HG02798 (cell line): ENCODE data around the gene WIZ.
"Not testable (repeated sequence)": the region's sequence is repeated elsewhere in the genome, so short reads cannot be mapped to it uniquely, and the experiment has no call there.

ENCODE experiments used
- ATAC-seq: cut with Tn5 transposase; IDR thresholded peaks from one replicate; pipeline ENCODE4 v1.9.1; 2021; ENCODE audit warnings: mild to moderate bottlenecking; ENCODE audit not compliant: unreplicated experiment, poor library complexity

WIZ gene

DNA sequence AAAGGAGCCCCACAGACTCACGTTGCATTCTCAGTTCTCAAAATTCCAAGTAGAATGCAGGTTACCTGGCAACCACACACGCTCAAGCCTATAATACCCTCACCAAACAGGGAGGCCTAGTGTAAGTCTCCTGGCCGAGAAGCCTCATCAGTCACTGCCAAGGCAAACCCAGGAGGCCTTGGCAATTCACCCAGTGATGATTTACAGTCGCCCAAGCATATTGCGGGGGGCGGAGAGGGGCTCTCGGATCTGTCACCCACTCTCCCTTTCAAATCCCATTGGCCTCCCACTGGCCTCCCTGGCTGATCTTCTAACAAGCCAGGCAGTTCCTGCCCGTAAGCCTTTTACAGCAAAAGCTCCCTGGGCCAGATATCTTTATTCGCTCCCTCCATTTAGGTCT lies 32.1 kb downstream of the WIZ start:
- ATAC-seq = no peak

DNA sequence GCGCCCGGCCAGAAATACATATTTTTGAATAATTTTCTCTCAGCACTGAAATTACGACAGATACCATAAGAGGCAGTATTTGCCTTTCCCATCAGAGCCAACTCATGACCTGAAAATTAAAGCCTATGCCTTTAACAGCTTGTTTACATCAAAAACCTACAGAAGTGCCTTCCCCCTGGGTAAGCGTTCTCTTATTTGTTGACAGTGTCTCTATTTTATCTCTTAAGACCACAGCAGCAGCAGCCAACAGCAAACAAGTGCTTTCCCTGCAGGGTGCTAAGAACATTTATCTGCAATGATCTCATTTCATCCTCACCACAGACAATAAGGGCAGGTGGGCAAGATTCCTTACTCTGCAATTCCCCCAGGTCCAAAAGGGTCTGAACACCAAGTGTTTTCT lies 36.9 kb downstream of the WIZ start:
- no peak for ATAC-seq

DNA sequence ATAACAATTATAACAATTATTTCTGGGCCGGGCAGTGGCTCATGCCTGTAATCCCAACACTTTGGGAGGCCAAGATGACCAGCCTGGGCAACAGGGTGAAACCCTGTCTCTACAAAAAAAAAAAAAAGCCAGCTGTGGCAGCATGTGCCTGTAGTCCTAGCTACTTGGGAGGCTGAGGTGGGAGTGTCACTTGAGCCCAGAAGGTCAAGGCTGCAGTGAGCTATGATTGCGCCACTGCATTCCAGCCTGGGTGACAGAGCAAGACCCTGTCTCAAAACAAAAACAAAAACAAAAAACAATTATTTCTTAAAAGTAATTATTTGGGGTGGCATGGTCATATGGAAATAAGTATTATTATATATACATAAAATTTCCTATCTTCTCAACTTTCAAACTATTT lies 38.4 kb downstream of the WIZ start:
- ATAC-seq = not testable (repeated sequence)

DNA sequence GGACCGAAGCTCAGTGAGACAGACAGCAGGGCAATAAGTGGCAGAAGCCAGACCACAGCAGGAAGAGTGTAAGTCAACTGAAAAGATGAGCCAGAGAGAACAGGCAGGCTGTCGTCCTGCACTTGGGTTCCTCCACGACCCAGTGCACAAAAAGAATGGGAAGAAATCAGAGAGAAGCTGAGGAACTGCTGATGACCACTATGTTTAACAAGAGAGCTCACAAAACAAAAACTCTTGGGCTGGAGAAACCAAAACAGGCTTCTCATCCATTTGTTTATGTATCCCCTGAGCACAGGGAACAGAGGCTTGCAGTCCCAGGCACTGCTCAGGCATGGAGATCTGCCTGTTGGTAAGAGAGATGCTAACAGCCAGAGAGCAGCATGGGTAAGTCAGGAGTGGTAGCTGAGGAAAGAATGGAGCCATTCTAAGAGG lies 45.0 kb downstream of the WIZ start:
- no peak for ATAC-seq

DNA sequence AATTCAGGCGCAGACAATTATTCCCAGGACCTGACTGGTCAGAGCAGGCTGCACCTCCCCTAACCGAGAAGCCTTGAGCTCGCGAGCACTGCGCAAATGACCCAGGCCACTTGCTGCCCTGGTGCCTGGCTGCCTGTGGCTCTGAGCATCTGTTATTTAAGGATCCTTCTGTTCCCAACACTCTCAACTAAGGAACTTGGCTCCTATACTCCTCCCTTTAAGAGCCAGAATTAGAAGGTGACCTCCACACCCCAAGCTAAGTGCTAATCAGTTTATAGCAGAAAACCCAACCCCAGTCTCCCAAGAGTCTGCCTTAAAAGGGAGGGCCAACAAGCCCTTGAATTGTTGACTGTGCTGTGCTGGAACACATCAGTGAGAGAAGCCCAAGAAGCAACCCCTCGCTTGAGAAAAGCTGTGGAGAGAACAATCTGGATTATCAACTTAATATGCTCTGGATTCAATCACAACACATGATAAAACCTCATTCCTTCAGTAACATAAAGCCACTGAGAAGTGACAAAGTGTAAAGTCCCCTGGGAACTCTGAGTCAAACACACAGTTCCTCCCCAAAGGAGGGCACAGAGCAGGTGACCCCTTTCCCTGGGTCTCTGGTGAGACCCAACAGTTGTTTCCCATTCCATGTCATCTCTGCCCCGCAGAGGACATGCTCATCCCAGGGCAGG lies 45.5 kb downstream of the WIZ start:
- ATAC-seq = no peak

DNA sequence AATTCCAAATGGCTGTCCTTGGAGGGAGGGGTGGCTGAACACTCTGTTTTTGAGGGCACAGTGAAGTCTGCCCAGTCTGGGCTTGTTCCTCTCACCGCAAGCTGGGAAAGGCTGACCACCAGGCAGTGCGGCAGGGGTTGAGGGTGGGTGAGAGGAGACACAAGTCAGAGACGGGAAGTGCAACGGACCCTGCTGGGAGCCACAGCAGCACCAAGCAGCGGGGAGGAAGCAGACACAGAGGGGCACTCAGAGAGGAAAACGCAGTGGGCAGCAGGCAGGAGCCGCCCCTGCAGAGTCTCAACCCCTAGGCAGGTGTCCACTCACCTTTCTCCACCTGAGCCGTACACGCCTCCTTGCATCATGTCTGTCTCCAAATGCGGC lies 46.6 kb downstream of the WIZ start:
- no peak for ATAC-seq

DNA sequence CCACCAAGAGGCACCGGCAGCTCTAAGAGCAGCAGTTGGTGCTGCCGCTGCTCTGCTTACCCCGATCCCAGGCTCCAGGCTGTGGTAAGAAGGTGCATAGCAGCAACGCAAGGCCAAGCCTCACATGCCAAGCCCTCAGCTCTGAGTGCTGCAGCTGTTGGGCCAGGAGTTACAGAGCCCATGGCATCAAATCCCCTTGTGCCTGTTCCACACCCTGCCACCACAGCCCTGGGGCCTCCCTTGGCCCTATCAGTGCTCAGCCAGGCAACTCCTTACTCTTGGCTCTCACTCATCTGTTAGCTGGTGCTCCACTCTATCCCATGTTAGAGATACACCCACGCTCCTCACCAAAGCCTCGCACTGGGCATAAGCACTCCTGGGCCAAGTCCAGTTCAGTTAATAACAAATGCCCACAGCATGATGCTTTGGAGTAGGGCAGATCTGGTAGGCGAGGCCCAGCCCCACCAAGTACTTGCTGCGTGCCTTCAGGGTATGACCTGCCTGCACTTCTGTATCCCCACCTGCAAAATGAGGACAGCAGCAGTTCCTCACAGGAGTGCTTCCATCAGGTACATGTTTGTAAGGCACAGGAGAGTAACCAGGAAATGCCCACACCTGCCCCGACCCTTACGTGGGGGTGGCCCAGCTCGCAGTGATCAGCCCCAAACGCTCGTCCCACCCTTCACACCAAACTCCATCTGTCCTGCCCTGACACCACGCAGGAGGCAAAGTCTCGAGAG lies 47.2 kb downstream of the WIZ start:
- ATAC-seq = no peak

DNA sequence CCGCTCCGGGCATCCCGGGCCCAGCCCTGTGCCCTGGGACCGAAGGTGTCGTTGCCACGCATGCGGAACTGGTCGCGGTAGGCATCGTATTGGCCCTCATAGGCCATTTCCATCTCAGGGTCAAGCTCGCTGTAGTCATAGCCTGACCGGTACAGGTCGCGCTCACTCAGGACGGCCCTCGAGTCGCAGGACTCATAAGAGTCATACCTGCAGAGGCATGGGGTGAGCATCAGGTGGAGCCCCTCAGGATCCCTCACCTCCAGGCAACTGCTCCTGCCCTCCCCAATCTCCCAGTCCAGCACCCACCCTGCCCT lies 48.4 kb downstream of the WIZ start:
- no peak for ATAC-seq

DNA sequence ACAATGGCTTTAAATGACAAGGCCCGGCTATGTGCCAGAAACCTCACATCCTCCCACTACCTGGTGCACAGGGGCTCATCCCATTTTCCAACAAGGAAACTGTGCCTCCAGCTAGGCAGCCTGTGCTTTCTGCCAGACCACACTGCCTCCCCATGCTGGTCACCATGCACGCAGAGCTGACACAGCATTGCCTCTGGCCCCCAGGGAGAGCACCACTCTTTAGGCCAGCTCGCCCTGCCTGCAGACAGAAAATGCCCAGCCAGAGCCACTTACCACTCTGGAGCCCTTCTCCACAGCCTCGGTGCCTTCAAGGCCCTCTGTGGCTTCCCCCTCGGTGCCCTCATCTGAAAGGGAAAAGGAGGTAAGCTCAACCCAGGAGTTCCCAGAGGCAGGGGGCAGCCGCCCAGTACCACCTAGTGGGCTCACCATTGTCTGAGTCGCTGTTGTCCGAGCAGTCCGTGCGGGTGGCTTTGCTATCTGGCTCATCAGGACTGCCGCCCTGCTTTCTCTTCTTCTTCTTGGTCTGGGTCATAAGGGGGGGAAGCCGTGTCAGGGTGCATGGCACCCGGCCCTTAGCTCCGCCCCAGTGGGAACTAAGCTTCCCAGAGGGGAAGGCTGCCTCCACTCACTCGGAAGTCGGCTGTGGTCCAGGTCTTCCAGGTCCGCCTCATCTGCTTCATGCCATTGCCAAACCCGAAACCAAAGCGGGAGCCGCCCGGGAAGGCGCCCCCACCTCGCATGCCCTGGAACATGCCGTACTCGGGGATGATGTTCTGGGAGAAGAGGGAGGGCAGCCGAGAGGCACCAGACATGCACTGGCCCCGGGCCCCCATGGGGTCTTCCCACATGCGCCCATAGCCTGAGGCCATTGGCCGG lies 49.0 kb downstream of the WIZ start:
- no peak for ATAC-seq

DNA sequence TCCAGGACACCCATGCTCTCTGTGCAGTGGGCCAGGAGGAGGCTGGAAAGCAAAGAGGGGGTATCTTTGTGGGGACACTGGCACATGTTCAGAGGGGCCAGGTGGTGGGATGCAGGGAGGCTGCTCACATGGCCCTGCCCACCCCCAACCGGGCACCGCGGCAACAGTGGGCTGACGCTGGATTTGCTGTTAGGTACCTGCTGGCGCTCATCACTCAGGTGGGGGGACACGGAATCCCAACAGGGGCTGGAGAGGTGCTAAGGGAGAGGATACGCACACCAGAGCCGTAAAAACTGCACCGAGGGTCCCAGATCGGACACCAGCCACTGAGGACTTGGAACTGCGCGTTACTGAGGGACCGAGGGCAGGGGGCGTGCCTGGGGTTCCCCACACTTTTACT lies 50.1 kb downstream of the WIZ start:
- ATAC-seq = no peak

DNA sequence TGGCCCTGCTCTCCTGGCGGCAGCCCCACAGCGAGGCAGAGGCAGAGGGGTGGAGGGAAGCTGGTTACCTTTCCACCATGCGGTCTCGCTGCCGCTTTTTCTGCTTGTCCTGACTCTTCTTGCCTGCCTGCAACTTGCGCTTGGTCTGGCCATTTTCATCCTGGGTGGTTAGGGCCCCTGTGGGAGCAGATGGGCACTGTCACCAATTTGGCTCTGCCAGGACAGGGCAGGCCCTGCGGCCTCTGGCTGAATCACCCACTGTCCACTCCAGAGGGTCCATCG lies 50.6 kb downstream of the WIZ start:
- ATAC-seq = no peak

DNA sequence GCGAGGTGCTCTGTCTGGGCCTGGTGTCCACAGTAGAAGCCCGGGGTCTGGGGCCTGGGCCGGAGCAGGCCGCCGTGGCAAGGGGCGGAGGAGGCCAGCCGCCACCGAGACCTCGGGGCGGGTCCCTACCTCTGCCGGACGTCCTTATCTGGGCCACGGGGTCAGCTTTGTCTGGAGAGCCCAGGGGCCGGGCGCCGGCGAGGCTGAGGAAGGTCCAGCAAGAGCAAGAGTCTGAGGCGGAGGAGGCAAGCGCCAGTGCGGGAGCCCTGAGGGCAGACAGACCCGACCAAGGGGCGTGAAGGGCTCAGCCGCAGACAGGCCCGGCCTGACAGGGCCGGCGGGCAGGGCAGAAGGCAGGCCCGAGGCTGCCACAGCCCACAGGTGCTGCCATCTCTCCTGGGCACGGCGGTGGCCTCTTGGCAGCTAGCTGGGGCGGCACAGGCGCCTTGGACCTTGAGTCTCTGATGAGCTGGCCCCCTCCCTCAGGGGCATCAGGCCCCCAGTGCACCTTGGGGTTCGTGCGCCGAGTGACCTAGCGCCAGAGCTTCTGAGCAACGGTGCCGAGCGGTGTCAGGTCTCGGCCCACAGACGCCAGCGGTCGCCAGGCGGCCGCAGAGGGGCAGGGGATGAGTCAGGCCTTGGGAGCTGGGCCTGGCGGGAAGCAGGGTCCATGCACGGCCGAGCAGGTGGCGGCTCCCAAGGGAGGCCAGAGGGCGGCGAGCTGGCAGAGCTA lies 51.1 kb downstream of the WIZ start:
- ATAC-seq = no peak

DNA sequence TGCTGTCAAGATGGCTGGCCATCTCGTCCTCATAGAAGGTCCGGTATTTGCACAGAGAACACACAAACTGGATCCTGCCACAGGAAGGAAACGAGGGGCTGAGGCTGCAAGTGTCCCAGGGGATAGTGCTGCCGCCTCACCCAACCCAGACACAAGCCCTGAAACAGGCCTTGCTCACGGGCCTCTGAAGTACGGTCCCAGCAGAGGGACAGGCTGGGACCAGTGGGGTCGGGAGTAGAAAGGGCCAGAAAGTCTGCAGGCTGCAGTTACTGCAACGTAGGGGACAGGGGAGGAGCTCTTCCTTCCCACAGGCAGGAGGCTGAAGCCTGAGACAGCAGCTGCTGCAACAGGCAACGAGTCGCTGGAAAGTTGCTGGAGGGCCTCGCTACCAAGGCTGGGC lies 52.0 kb downstream of the WIZ start:
- no peak for ATAC-seq

DNA sequence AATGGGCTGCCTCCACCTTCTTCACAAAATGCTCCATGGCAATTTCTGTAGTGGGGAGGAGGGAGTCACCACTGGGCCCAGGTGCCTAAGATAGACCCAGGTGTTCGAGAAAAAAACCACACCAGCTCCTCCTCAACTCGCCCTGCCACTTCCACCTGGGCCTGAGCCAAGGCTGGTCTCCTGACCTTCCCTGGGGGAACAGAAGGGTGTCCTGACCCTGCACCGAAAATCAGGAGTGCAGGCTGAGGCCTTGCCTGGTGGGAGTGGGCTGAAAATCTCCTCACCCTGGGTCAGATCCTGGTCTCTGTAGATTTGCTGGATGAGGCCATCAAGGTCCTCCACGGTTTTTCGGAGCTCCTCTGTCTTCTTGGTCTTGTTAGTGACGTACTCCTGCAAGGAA lies 52.5 kb downstream of the WIZ start:
- ATAC-seq = no peak

DNA sequence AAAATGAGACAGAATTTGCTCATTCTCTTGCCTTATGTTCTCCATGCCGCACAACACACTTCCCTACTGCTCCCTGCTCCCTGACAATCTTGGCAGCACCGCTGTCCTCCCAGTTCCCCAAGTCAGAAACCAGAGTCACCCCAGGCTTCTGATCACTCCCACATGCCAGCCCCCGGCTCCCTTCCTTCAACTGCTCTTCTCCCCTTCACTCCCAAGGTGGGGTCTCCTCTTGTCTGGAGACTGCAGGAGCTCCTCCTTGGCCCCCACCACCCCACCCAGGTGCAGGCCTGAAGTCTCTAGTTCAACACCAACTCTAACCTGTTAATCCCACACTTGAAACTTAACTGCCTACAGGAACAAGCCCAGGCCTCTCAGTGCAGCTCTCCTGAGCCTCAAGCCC lies 53.3 kb downstream of the WIZ start:
- ATAC-seq = no peak

DNA sequence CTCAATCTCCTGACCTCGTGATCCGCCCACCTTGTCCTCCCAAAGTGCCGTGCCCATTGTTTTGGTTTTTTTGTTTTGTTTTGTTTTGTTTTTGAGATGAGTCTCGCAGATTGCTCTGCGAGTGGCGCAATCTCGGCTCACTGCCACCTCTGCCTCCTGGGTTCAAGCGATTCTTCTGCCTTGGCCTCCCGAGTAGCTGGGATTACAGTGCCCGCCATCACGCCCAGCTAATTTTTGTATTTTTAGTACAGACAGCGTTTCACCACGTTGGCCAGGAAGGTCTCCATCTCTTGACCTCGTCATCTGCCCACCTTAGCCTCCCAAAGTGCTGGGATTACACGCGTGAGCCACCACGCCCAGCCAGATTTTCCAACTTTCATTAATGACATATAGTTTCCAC lies 54.5 kb downstream of the WIZ start:
- not testable (repeated sequence) for ATAC-seq

DNA sequence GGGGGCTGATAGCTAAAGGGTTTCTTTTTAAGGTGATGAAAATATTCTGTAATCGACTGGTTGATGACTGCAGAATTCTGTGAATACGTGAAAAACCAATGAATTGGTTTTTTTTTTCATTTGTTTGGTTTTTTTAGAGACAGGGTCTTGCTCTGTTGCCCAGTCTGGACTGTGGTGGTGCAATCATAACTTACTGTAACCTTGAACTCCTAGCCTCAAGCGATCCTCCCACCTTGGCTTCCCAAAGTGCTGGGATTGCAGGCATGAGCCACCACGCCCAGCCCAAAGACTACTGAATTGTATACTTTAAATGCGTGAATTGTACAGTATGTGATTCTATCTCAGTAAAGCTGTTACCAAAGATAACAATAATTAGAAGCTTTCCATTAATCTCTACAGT lies 55.3 kb downstream of the WIZ start:
- no peak for ATAC-seq

DNA sequence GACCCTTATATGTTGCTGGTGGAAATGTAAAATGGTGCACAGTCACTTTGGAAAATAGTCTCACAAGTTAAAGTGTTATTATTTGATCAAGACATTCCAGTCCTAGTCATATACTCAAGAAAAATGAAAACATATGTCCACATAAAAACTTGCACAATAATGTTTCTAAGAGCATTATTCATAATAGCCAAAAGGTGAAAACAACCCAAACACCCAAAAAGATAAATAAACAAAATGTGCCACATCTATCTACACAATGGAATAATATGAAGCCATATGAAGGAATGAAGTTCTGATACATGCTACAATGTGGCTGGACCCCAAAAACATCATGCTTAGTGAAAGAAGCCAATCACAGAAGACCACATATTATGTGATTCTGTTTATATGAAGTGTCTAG lies 55.8 kb downstream of the WIZ start:
- no peak for ATAC-seq

DNA sequence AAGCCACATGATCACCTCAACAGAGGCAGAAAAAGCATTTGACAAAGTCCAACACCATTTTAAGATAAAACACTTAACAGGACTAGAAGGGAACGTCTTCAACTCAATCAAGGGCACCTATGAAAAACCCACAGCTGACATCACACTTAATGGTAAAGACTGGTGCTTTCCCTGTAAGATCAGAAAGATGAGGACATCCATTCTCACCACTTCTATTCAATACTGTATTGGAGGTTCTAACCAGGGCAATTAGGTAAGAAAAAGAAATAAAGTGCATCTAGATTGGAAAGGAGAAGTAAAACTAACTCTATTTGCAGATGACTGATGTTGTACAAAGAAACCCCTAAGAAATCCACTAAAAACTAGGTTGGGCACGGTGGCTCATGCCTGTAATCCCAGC lies 58.9 kb downstream of the WIZ start:
- ATAC-seq = no peak

DNA sequence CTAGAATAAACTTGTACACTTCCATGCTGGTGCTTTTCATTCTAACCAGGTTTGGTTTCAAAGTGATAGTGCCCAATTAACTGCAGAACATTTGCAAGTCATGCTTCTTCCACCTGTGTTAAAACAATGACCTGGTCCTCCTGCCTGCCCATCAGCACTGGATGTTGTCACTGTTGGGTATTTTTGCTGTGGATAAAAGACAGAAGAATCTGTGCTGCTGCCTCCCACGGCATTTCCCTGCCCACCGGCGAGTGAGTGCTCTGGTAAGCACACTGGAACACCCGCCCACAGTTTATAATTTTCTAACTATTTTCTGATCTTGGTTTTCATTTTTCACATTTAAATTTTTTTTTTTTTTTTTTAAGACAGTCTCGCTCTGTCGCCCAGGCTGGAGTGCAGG lies 67.9 kb downstream of the WIZ start:
- ATAC-seq = no peak

DNA sequence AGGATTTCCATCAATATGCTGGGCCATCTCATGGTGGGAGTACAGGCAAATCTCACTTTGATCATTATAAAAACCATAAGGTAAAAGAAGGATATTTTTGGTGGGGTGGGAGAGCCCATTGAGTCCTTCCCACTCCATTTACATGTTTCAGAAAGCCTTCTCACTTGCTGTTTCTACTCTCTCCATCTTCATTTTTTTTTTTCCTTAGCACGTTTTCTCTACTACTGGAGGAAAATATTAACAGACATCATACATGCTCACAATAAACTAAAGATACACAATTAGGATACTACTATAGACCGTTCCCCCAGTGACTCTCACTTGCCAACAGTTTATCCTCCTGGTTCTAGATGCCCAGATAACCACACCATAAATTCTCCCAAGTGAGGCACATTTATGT lies 68.3 kb downstream of the WIZ start:
- ATAC-seq = no peak
